GM12891 (cell line): ENCODE data around the gene LSM4.

Experiments used
- POLR2A ChIP-seq: IDR thresholded peaks from 2 replicates; pipeline ENCODE4 v1.6.1; 2011; ENCODE audit warnings: low read depth, low read length, control low read depth
- POLR2AphosphoS5 ChIP-seq: IDR thresholded peaks from 2 replicates; pipeline ENCODE4 v1.6.1; 2011; ENCODE audit warnings: low read depth, low read length, control low read depth
- POU2F2 ChIP-seq: IDR thresholded peaks from 2 replicates; pipeline ENCODE4 v1.6.1; 2011; ENCODE audit warnings: low read depth, mild to moderate bottlenecking, control low read depth, low read length, moderate library complexity
- SPI1 ChIP-seq: IDR thresholded peaks from 2 replicates; pipeline ENCODE4 v1.6.1; 2011; ENCODE audit warnings: low read depth, low read length, control low read depth
- TAF1 ChIP-seq: IDR thresholded peaks from 2 replicates; pipeline ENCODE4 v1.6.1; 2011; ENCODE audit warnings: low read depth, low read length, control low read depth

DNA sequence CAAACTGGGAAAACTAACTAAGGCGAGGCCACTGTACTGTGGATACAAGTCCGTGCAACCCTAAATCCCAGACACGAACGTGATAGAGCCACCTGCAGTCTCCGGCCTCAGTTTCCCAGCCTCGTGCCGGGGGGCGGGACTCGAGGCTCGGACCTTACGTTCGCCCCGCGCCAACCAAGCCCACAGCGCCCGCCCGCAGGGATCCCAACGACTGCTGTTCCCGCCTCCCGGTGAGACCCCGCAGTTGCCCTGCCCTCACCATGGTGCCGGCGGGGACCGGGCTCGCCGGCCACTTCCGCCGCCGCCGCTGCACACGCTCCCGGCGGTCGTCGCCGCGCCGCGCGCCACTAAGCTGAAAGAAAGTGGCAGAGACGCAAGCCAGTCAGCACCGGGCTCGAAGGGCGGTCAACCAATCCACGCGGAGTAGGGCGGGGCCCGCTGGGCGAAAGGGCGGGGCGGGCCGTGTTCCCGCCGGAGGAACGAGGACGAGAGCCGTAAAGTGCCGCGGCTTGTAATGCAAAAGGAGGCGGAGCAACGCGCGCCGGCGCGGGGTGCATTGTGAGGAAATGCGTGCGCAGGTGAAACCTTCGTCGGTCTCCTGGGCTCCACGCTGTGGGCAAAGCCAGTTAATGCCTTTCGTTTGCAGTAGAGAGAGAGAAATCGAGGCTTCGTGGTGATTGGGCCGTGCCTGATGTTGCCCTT is at the start of gene LSM4:
- 0 out of 2 replicates have a peak, but pooled peaks have one; percentile 41 for TF ChIP-seq POLR2A
- TF ChIP-seq POU2F2, result 0 out of 2 replicates have a peak, but pooled peaks have one; percentile 65
- TF ChIP-seq POLR2AphosphoS5, result peak; percentile 64
- TF ChIP-seq TAF1, result peak; percentile 26
- peak; percentile 14; the same call in 1 of the 2 replicates for TF ChIP-seq SPI1
